ENCODE data around the gene GABRR2.

GABRR2 gene

GRCh38 chr6:89255417-89255816 lies 59.7 kb downstream of the GABRR2 start:
- no peak for DNase-seq

DNA sequence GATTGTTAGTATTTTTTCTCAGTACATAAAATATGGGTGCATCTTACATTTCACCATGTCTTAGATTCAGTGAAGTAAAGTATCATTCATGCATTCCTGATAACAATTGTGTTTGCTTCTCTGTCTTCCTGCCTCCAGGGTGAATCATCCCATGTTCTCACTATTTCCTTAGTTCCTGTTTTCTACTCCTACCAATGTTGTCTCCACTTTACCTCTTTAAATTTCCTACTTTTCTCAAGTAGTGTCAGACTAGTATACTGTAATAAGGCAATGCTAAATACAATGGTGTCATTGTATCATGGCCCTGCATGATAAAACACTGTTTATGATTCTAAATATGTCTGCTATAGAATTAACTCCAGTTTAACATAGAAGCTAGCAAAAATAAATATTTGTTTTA lies 60.5 kb downstream of the GABRR2 start:
- no peak for DNase-seq

GRCh38 chr6:89252907-89253306 lies 62.2 kb downstream of the GABRR2 start:
- DNase-seq = no peak

GRCh38 chr6:89251976-89252375 lies 63.1 kb downstream of the GABRR2 start:
- DNase-seq = no peak

DNA sequence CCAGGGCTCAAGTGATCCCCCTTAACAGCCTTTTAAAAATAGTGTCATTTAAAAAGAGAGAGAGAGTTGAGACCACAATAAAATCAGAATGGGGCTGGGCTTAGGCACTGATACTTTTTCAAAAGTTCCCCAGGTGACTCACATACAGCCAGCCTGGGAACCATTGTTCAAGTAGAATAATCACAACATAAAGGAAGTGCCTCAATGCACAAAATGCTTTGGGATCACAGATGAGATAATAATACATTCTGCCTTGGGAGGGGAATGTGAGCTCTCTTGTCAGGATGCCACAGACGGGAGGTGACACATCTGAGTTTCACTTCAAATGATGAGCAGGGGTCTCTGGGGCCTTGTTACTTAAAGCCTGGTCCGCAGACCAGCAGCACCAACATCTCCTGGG lies 63.9 kb downstream of the GABRR2 start:
- DNase-seq = no peak

- no peak for DNase-seq
Observed at GRCh38 chr6:89250239-89250638, 64.9 kb downstream of the GABRR2 start.

DNA sequence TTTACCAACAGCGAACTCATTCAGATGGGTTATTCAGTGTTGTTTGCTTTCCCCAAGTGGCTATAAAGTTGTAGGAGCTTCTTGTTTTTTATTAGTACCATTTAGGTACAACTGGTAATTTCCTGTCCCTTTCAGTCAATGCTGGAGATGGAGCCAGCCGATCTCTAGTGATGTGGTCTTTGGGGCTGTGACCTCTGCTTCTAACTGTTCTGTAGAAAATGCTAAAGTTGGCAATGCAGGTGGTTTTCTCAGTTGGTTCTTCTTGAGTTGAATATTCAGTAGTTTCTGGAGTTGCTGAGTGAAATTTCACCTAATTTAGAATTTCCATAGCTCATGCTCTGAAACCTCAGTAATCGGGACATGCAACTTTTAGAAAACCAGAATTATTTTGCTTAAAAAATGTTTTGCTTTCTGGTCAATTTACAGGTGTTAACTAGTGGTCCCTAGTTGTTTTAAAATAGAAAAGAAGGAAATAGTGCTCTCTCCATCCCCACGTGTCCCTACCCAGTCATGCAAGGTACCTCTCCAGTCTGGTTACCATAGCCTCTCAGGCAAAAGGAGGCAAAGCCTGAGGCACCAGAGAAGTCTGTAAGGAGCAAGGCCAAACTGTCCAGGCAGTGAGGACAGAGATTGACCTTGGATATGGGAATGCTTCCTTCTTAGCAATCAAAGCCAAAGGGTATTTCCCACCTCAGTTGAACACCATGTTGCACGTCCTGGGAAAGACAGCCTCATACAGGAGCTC lies 70.7 kb downstream of the GABRR2 start:
- DNase-seq = no peak

DNA sequence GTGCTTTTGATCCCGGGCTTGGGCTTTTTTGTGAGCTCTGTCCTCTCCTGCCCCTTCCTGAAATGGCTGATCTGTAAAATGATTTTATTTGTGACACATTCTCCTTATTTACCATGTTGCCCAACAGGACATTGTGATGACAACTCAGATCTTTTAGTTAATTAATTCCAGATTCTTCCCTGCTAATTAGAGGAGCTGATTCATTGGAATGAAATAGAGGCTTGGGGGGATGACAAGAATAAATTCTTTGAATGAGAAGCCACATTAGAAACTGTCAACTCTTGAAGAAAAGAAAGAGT lies 71.8 kb downstream of the GABRR2 start:
- no peak for DNase-seq

- peak; percentile 81 for DNase-seq
Observed at GRCh38 chr6:89242574-89243330, 72.3 kb downstream of the GABRR2 start.

GRCh38 chr6:89239338-89239737 lies 75.8 kb downstream of the GABRR2 start:
- DNase-seq = peak; percentile 78

DNA sequence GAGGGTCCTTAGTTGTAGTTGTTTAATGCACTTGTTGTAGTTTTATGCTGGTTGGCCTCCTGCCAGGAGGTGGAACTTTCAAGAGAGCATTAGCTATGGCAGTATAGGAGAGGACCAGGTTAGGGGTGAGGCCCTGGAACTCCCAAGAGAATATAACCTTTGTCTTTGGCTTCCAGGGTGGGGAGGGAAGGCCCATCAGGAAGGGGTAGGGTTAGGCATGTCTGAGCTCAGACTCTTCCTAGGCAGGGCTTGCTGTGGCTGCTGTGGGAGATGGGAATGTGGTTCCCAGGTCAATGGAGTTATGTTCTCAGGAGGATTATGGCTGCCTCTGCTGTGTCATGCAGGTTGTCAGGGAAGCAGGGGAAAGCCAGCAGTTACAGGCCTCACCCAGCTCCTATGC lies 77.9 kb downstream of the GABRR2 start:
- DNase-seq = no peak

DNA sequence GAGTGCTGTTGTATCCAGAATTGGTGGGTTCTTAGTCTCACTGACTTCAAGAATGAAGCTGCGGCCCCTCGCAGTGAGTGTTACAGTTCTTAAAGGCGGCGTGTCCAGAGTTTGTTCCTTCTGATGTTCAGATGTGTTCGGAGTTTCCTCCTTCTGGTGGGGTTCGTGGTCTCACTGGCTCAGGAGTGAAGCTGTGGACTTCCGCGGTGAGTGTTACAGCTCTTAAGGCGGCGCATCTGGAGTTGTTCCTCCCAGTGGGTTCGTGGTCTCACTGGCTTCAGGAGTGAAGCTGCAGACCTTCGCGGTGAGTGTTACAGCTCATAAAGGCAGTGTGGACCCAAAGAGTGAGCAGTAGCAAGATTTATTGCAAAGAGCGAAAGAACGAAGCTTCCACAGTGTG lies 81.5 kb downstream of the GABRR2 start:
- DNase-seq = peak; percentile 44

DNA sequence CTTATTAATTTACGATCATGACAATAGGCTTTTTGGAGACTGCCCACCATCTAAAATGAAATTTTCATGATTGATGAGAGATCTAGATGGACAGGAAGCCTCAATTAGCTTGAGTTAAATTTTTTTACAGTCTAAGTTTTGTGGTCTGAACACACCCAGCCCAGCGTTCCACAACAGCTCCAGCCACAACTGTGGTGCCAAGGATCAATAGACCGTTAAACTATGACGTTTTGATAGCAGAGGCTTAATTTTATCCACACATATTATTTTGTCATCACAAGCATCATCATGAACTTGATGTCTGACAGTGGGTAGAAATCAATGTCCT lies 92.4 kb downstream of the GABRR2 start:
- DNase-seq = no peak

DNA sequence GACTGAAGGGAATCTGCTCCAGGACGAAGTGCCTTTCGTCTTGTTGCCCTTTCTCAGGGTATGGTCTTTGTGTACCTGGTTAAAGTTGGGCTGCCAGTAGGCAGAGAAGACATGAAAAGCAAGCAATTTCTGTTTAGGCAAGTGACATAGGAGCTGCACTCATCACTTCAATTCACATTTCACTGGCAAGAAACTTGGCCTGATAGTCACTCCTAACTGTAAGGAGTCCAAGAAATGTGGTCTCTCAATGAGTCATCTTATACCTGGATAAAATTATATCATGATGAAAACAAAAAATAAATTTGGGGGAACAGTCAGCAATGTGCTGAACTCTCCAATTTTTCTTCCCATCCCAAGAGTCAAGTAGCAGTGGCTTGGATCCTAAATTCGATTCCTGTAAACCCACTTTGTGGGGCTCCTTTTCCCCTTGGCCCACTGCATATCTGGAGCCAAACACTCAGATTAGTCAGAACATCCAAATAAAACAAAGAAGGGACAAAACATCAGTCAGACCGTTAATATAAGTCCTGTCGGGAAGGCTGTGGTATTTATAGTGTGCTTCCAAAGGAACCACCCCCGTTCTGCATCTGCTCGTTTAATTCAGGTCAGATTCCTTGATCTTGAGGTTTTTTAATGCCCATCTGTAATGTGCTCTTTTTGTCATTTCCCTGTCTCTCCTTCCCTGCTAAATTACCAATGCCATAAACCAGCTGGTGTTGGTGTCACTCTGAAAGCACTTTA lies 93.0 kb downstream of the GABRR2 start:
- peak; percentile 21 for DNase-seq

DNA sequence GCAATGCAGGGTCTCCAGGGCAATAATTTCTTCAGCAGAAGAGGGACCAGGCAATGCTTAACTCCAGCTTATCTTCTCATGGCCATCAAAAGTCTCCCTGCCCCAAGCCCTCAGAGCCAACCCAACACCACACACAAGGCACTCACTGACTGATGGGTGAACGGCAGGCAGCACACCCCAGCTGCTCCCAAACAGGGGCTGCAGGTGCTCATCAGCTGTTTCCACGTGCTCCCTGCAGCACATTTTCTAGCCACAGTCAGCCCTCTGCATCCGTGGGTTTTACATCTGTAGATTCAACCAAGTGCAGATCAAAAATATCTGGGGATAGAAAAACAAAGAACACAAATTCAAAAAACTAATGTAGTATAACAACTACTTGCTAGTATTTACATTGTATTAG lies 94.0 kb downstream of the GABRR2 start:
- DNase-seq = no peak

DNA sequence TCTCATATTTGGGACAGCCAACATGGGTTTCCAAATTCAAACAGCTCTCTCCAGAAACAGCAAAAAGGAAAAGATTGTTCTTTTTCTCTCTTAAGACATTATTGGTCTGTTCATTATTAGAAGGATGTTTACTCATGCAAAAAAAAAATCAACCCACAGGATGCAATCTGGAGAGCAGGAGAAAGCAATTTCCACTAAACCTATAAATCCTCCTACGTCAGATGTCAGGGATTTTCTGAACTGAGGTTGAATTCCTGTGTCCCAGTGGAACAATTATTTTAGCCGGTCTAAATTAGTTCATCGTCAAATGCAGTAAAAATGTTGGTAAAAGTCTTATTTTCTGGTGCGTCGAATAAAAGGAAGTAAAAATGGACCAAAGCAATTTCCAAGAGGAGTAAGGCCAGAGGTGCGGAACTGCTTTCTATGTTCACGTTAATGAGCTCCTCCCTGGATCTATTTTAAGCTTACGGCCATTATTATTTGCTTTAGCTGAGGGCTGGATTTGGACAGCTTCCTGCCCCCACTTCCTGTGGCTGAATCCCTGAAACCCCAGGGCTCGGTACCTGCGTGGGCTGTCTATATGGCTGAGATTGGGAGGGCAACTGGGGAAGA lies 97.7 kb downstream of the GABRR2 start, which contains the start of gene GABRR1:
Gene GABRR1, minus strand, starts transcription at position 60 of the 612 bp plus-strand sequence. Its CDS starts 36 bp downstream, at position 24.
- peak; percentile 16 for DNase-seq

- no peak for DNase-seq
Observed at GRCh38 chr6:89216411-89216810, 98.7 kb downstream of the GABRR2 start.

DNA sequence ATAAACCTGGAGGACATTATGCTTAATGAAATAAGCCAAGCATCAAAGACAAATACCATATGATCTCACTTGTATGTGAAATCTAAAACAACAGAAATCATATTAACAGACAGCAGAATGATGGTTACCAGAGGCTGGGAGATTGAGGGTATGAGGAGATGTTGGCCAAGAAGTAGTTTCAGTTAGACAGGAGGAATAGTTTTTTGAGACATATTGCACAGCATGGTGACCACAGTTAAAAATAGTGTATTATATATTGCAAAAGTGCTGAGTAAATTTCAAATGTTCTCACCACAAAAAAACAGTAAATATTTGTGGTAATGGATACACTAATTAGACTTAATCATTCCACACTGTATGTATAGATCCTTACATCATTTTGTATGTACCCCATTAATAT lies 99.7 kb downstream of the GABRR2 start:
- DNase-seq = peak; percentile 22

- no peak for DNase-seq
Observed at GRCh38 chr6:89214197-89214596, 100.9 kb downstream of the GABRR2 start.

- DNase-seq = no peak
Observed at GRCh38 chr6:89212472-89212871, 102.6 kb downstream of the GABRR2 start.

GRCh38 chr6:89209457-89209856 lies 105.6 kb downstream of the GABRR2 start:
- no peak for DNase-seq

DNA sequence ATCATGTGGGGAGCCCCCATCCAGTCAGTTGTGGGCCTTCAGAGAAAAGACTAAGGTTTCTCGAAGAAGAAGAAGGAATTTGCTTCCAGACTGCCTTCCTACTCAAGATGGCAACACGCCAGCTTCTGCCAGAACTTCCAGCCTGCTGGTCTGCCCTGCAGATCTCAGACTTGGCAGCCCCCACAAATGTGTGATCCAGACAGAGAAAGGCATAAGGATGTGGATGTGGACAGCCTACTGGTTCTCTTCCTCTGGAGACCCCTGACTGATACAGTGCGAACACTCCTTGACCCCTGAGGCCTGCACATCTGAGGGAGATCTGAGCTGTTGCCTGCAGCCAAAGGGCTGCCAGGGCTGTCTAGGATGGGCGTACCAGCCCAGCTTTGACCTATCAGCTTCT lies 106.5 kb downstream of the GABRR2 start:
- DNase-seq = no peak
